ENCODE measurements around the gene PCP4L1.

GRCh38 chr1:161233102-161233501, 25.4 kb upstream of the PCP4L1 start:
- TF ChIP-seq POLR2A (IDR thresholded peaks at IDR 0.05; ENCODE audit: low read length) = no peak
- TF ChIP-seq GATA1 (IDR thresholded peaks at IDR 0.05; ENCODE audit: low read depth, low read length) = no peak

Data from erythroblast (primary cell).